HepG2 (cell line): ENCODE measurements around the gene TNFAIP1. TPM values are rescaled to one million over a fixed set of nuclear protein-coding genes. Genes with fewer than 3 reads are reported as not detected.

Experiments
- ATAC-seq: fragments of 200-7000 bp; cut with Tn5 transposase; 3 replicates; pipeline ENCODE4 v1.9.1; 2020; ENCODE audit warnings: mild to moderate bottlenecking, moderate library complexity
- BruUV-seq: library from RNA; stranded (reverse); fragments of 400-500 nt; replicated peaks from 2 replicates; lab custom pipeline; 2021; lab: Mats Ljungman, UMichigan
- CTCF ChIA-PET: fragments of 300-600 bp; formaldehyde crosslinking; extraction: SDS; loops from one replicate; lab custom pipeline; 2021; ENCODE audit warnings: low total read pairs, inconsistent platforms, low intra/inter-chr PET ratio; lab: Yijun Ruan, JAX
- POLR2A ChIA-PET: fragments of 350-600 bp; sonication (Branson Sonifier 250); formaldehyde crosslinking; loops from one replicate; lab custom pipeline; 2020; ENCODE audit warnings: antibody characterized with exemption, inconsistent platforms; lab: Yijun Ruan, JAX
- DNase-seq: peaks from one replicate; pipeline ENCODE4 v3.0.0-alpha.2; 2015; ENCODE audit warnings: low spot score
- FAIRE-seq: peaks from 3 replicates; lab custom pipeline; 2011; peaks lifted over from hg19 to GRCh38; lab: Jason Lieb, UNC
- H2AFZ ChIP-seq: one replicate; pipeline ENCODE4 v1.6.1; 2011; ENCODE audit warnings: low read length, inconsistent platforms
- H3K27ac ChIP-seq: fragments of 300-600 bp; 3 replicates; pipeline ENCODE4 v1.8.0; 2011; ENCODE audit warnings: mixed run types, mild to moderate bottlenecking, mixed read lengths, low read length, inconsistent platforms; ENCODE audit not compliant: insufficient read depth; ENCODE audit errors: extremely low read length
- H3K27me3 ChIP-seq, 2 experiments: fragments of 200-600 bp in 1 of 2; 2 replicates in 1 of 2; 3 replicates in 1 of 2; pipeline versions ENCODE4 v1.6.0 to v1.8.0; 2011; ENCODE audit warnings: low read length in 2 of 2, mild to moderate bottlenecking in 2 of 2, moderate library complexity in 2 of 2, inconsistent platforms in 1 of 2; ENCODE audit not compliant: insufficient read depth in 2 of 2, control insufficient read depth in 1 of 2
- H3K36me3 ChIP-seq, 2 experiments: fragments of 200-600 bp in 1 of 2; replicated peaks in 1 of 2; 2 replicates in 1 of 2; 3 replicates in 1 of 2; pipeline versions ENCODE4 v1.5.1 to v1.8.0; 2011; ENCODE audit warnings: low read length in 2 of 2, inconsistent platforms in 1 of 2; ENCODE audit not compliant: insufficient read depth in 2 of 2, control insufficient read depth in 1 of 2
- H3K4me1 ChIP-seq: 2 replicates; pipeline ENCODE4 v1.5.1; 2012; ENCODE audit warnings: low read length, inconsistent platforms; ENCODE audit not compliant: insufficient read depth
- H3K4me2 ChIP-seq: 2 replicates; pipeline ENCODE4 v1.6.0; 2011; ENCODE audit warnings: low read depth, low read length, inconsistent platforms
- H3K4me3 ChIP-seq, 3 experiments: fragments of 200-600 bp in 1 of 3; sonication (generic), shearing (Covaris generic) in 1 of 3; replicated peaks in 1 of 3; 2 replicates each; pipeline ENCODE4 v1.5.1; 2011 to 2016; ENCODE audit warnings: low read length in 3 of 3, inconsistent platforms in 2 of 3, low read depth in 2 of 3, mild to moderate bottlenecking in 2 of 3, control low read depth in 1 of 3, mixed read lengths in 1 of 3; ENCODE audit not compliant: insufficient read depth in 1 of 3
- H3K79me2 ChIP-seq: one replicate; pipeline ENCODE4 v1.6.1; 2011; ENCODE audit warnings: low read length, inconsistent platforms; ENCODE audit not compliant: insufficient read depth
- H3K9ac ChIP-seq: 2 replicates; pipeline ENCODE4 v1.6.0; 2011; ENCODE audit warnings: mild to moderate bottlenecking, low read depth, low read length, inconsistent platforms; ENCODE audit not compliant: insufficient read depth
- H3K9me3 ChIP-seq: 2 replicates; pipeline ENCODE4 v1.5.1; 2012; ENCODE audit warnings: mild to moderate bottlenecking, low read length
- H4K20me1 ChIP-seq: 2 replicates; pipeline ENCODE4 v1.6.0; 2011; ENCODE audit warnings: inconsistent platforms, mild to moderate bottlenecking, low read length, moderate library complexity; ENCODE audit not compliant: insufficient read depth
- BRCA1 ChIP-seq: sonication (generic); formaldehyde crosslinking; IDR thresholded peaks from 2 replicates; pipeline ENCODE4 v1.4.0; 2020; ENCODE audit warnings: missing genetic modification reagents
- CBX2 ChIP-seq, 2 experiments: fragments of 200-600 bp in 1 of 2; sonication (generic); formaldehyde crosslinking in 1 of 2; IDR thresholded peaks; 2 replicates each; pipeline versions ENCODE4 v1.7.0 to v1.8.1; 2018 to 2022; ENCODE audit warnings: low read depth in 2 of 2, low read length in 1 of 2, mild to moderate bottlenecking in 1 of 2, missing genetic modification reagents in 1 of 2
- CEBPG ChIP-seq: IDR thresholded peaks from 2 replicates; pipeline ENCODE4 v1.6.1; 2016
- CHCHD3 ChIP-seq: sonication (generic); formaldehyde crosslinking; IDR thresholded peaks from 2 replicates; pipeline ENCODE4 v1.8.0; 2022; ENCODE audit warnings: mild to moderate bottlenecking, missing genetic modification reagents, moderate library complexity
- DMAP1 ChIP-seq: IDR thresholded peaks from 2 replicates; pipeline ENCODE4 v1.6.1; 2016
- DNMT1 ChIP-seq: sonication (generic); formaldehyde crosslinking; IDR thresholded peaks from 2 replicates; pipeline ENCODE4 v1.5.1; 2020; ENCODE audit warnings: mild to moderate bottlenecking, missing genetic modification reagents
- HIVEP1 ChIP-seq: sonication (generic); formaldehyde crosslinking; IDR thresholded peaks from 2 replicates; pipeline ENCODE4 v1.4.0; 2020; ENCODE audit warnings: mild to moderate bottlenecking, missing genetic modification reagents
- HNF4G ChIP-seq, 2 experiments: sonication (generic) in 1 of 2; formaldehyde crosslinking in 1 of 2; IDR thresholded peaks; 2 replicates each; pipeline versions ENCODE4 v1.4.0 to v1.6.1; 2011 to 2020; ENCODE audit warnings: borderline replicate concordance in 2 of 2, low read depth in 2 of 2, mild to moderate bottlenecking in 2 of 2, low read length in 1 of 2, missing genetic modification reagents in 1 of 2, moderate library complexity in 1 of 2
- MEF2D ChIP-seq: sonication (generic); formaldehyde crosslinking; IDR thresholded peaks from 2 replicates; pipeline ENCODE4 v1.5.1; 2020; ENCODE audit warnings: mild to moderate bottlenecking, missing genetic modification reagents
- MTA1 ChIP-seq: sonication (generic); formaldehyde crosslinking; IDR thresholded peaks from 2 replicates; pipeline ENCODE4 v1.4.0; 2020; ENCODE audit warnings: missing genetic modification reagents, mild to moderate bottlenecking, borderline replicate concordance
- NCOR1 ChIP-seq: fragments of 200-600 bp; sonication (generic); IDR thresholded peaks from 2 replicates; pipeline ENCODE4 v1.7.0; 2017; ENCODE audit warnings: antibody characterized with exemption, low read length, borderline replicate concordance
- RFX5 ChIP-seq: IDR thresholded peaks from 2 replicates; pipeline ENCODE4 v1.6.1; 2011; ENCODE audit warnings: low read depth, low read length, improper control_type of control experiment
- WIZ ChIP-seq: sonication (generic); formaldehyde crosslinking; IDR thresholded peaks from 2 replicates; pipeline ENCODE4 v1.5.1; 2020; ENCODE audit warnings: mild to moderate bottlenecking, missing genetic modification reagents
- ZNF598 ChIP-seq: sonication (generic); formaldehyde crosslinking; IDR thresholded peaks from 2 replicates; pipeline ENCODE4 v1.5.1; 2020; ENCODE audit warnings: mild to moderate bottlenecking, missing genetic modification reagents, borderline replicate concordance
- ZNF616 ChIP-seq: sonication (generic); formaldehyde crosslinking; IDR thresholded peaks from 2 replicates; pipeline ENCODE4 v1.5.0; 2020; ENCODE audit warnings: low read depth, mild to moderate bottlenecking, missing genetic modification reagents
- ZNF781 ChIP-seq: sonication (generic); formaldehyde crosslinking; IDR thresholded peaks from 2 replicates; pipeline ENCODE4 v1.5.1; 2020; ENCODE audit warnings: borderline replicate concordance, mild to moderate bottlenecking, missing genetic modification reagents; ENCODE audit errors: not compliant biosample characterization
- WGBS: methylation state at CpG from one replicate; pipeline ENCODE4 v1.1.6; 2017; ENCODE audit warnings: low lambda C conversion rate; 5-methylcytosine and 5-hydroxymethylcytosine counted together
- in situ Hi-C: cut with HindIII; loops from 2 replicates; pipeline ENCODE4 v1.10.0; 2017; ENCODE audit warnings: low pct_unique_long_range_greater_than_20kb; ENCODE audit not compliant: extremely low pct_ligation_motif_present
- intact Hi-C: fragments of 100-400 bp; cut with micrococcal nuclease; formaldehyde crosslinking; loops from one replicate; pipeline ENCODE4 v1.10.0; 2022; ENCODE audit not compliant: unreplicated experiment
- polyA plus RNA-seq, 8 experiments: library from polyadenylated mRNA; depleted of rRNA in 3 of 8; stranded (reverse) in 7 of 8; unstranded in 1 of 8; fragments of >200 nt; fragmentation: Illumina TruSeq in 4 of 8; extraction: Trizol in 4 of 8; gene quantifications; 2 replicates each; pipeline versions ENCODE4 v1.2.1 to v1.2.3, GENCODE V29; 2011 to 2016; ENCODE audit warnings: low read depth in 4 of 8, missing spikeins in 1 of 8, mixed read lengths in 1 of 8; ENCODE audit not compliant: insufficient read depth in 1 of 8
- total RNA-seq, 5 experiments: library from RNA; depleted of rRNA; stranded (reverse); fragments of >200 nt; fragmentation: Illumina TruSeq; extraction: Trizol; gene quantifications; 2 replicates each; pipeline ENCODE4 v1.2.3, GENCODE V29; 2016; ENCODE audit warnings: low read depth in 1 of 5
- TF ChIP-seq, protein P1 (sequence below): sonication (generic); formaldehyde crosslinking; IDR thresholded peaks from 2 replicates; pipeline ENCODE4 v1.5.0; 2020; ENCODE audit warnings: missing genetic modification reagents, mild to moderate bottlenecking, borderline replicate concordance
- TF ChIP-seq, protein P2 (sequence below): sonication (generic); formaldehyde crosslinking; IDR thresholded peaks from 2 replicates; pipeline ENCODE4 v1.4.0; 2020; ENCODE audit warnings: missing genetic modification reagents, borderline replicate concordance

The TNFAIP1 gene
- total and polyA plus RNA-seq, 2 of the 13 experiments (the other 11 are each of a cell fraction or from before 2014, with no cell fraction given) = 17.5 to 40.6 TPM

DNA sequence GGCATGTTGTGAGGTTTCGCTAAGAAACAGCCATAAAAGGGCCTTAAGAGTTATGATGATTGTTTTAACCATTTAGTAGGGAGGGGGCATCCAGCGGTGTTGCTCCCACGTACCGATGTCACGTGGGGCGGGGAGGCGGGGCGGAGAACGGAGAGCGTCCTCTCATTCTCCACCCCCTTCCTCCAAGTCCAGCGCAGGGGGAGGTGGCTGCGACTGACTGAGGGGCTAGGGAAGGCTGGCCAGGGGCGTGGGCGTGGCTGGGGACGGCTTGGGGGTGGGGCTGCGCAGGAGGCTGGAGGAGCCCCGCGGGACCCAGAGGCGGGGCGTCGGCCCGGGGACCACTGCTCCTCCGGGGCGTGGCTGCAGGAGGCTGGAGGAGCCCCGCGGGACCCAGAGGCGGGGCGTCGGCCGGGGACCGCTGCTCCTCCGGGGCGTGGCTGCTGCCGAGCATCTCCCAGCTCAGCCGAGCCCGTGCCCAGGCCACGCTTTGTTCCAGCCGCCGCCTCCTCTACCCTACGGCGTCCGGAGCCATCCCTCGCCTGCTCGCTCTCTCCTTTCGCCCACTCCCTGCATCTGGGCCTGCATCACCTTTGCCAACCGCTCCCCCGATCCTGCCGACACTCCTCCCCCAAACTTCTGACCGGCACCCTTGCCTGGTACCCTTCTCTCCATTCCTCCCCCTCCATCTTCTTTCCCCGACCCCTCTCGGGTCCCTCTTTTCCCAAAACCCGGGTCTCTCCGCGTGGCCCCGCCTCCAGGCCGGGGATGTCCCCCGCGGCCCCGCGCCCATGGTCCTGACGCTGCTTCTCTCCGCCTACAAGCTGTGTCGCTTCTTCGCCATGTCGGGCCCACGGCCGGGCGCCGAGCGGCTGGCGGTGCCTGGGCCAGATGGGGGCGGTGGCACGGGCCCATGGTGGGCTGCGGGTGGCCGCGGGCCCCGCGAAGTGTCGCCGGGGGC lies 36.0 kb downstream of the TNFAIP1 start, which contains the start of gene SARM1:
Gene SARM1, plus strand, starts transcription at position 450 of the 958 bp plus-strand sequence. Its CDS starts 339 bp downstream, at position 789.
- peak; percentile 54 for FAIRE-seq
- POLR2A ChIA-PET = interaction anchor here (0.7 to 8.3 kb wide), 9 partner anchors 10 to 49 kb away, joined by 3 to 183 read pairs (median 7); partner anchors contain the start of genes POLDIP2 and SLC46A1
- Histone ChIP-seq H3K4me3 (peak within 1 kb of the TSS; percentile 23 to 77 (median 30); a peak in 5 of 6 replicates), H3K4me2 (peak within 1 kb of the TSS; percentile 96), H4K20me1 (no peaks in the 10 kb centered on the region), H2AFZ (no peak within 1 kb of the TSS), H3K4me1 (peaks cover 47% of the 10 kb centered on the region), H3K9me3 (no peaks in the 10 kb centered on the region), H3K27ac (peak within 1 kb of the TSS; percentile 92), H3K27me3 (no peaks in the 10 kb centered on the region), H3K9ac (peak within 1 kb of the TSS; percentile 59), H3K36me3 (no peaks in the 10 kb centered on the region), H3K79me2 (peaks cover 7% of the 10 kb centered on the region)
- WGBS = 51% methylated on average over 43 of the region's 80 CpGs
- intact Hi-C loops = loop anchor here (2.0 kb wide), 1 partner anchor 45 kb away; no protein-coding TSS in a partner anchor
- DNase-seq = peak; percentile 75
- ATAC-seq = peak; percentile 42
- CTCF ChIA-PET = no interaction called here
- in situ Hi-C loops = no loop called here
- BruUV-seq = no TSS peak
- TF ChIP-seq HIVEP1 (CRISPR knock-in tag) (0 out of 2 replicates have a peak, but pooled peaks have one; percentile 13), BRCA1 (CRISPR knock-in tag) (no peak), HNF4G (IDR thresholded peaks at IDR 0.05; ENCODE audit: borderline replicate concordance, low read depth, low read length) (no peak), HNF4G (CRISPR knock-in tag; IDR thresholded peaks at IDR 0.05; ENCODE audit: borderline replicate concordance, low read depth) (no peak), CBX2 (IDR thresholded peaks at IDR 0.05; ENCODE audit: low read depth, low read length) (no peak), CBX2 (CRISPR knock-in tag; IDR thresholded peaks at IDR 0.05; ENCODE audit: low read depth) (no peak), CHCHD3 (CRISPR knock-in tag) (no peak), DMAP1 (no peak), ZNF781 (CRISPR knock-in tag) (no peak), CEBPG (CRISPR knock-in tag) (no peak), NCOR1 (no peak), MTA1 (CRISPR knock-in tag) (0 out of 2 replicates have a peak, but pooled peaks have one; percentile 38), WIZ (CRISPR knock-in tag) (no peak), ZNF616 (CRISPR knock-in tag) (no peak), ZNF598 (no peak), DNMT1 (CRISPR knock-in tag) (no peak), MEF2D (CRISPR knock-in tag) (no peak), RFX5 (no peak)
- TF ChIP-seq, protein P1, sequence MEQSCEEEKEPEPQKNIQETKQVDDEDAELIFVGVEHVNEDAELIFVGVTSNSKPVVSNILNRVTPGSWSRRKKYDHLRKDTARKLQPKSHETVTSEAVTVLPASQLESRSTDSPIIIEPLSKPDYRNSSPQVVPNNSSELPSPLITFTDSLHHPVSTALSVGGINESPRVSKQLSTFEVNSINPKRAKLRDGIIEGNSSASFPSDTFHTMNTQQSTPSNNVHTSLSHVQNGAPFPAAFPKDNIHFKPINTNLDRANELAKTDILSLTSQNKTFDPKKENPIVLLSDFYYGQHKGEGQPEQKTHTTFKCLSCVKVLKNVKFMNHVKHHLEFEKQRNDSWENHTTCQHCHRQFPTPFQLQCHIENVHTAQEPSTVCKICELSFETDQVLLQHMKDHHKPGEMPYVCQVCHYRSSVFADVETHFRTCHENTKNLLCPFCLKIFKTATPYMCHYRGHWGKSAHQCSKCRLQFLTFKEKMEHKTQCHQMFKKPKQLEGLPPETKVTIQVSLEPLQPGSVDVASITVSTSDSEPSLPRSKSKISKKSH (CRISPR knock-in tag) = no peak
- TF ChIP-seq, protein P2, sequence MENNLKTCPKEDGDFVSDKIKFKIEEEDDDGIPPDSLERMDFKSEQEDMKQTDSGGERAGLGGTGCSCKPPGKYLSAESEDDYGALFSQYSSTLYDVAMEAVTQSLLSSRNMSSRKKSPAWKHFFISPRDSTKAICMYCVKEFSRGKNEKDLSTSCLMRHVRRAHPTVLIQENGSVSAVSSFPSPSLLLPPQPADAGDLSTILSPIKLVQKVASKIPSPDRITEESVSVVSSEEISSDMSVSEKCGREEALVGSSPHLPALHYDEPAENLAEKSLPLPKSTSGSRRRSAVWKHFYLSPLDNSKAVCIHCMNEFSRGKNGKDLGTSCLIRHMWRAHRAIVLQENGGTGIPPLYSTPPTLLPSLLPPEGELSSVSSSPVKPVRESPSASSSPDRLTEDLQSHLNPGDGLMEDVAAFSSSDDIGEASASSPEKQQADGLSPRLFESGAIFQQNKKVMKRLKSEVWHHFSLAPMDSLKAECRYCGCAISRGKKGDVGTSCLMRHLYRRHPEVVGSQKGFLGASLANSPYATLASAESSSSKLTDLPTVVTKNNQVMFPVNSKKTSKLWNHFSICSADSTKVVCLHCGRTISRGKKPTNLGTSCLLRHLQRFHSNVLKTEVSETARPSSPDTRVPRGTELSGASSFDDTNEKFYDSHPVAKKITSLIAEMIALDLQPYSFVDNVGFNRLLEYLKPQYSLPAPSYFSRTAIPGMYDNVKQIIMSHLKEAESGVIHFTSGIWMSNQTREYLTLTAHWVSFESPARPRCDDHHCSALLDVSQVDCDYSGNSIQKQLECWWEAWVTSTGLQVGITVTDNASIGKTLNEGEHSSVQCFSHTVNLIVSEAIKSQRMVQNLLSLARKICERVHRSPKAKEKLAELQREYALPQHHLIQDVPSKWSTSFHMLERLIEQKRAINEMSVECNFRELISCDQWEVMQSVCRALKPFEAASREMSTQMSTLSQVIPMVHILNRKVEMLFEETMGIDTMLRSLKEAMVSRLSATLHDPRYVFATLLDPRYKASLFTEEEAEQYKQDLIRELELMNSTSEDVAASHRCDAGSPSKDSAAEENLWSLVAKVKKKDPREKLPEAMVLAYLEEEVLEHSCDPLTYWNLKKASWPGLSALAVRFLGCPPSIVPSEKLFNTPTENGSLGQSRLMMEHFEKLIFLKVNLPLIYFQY (CRISPR knock-in tag) = no peak
